Hippocampal formation (tissue), 2 donors: ENCODE data around the gene CTNNA3.

Experiments
- DNase-seq, 2 donors: peaks; one replicate each; lab custom pipeline; 2025; lab: John Stamatoyannopoulos, UW

CTNNA3 gene

GRCh38 chr10:66098595-66099480 is 1597.2 kb downstream of the CTNNA3 start:
- DNase-seq, result no peak

- no peak for DNase-seq
Measured at GRCh38 chr10:66095610-66096009, 1600.4 kb downstream of the CTNNA3 start.

DNA sequence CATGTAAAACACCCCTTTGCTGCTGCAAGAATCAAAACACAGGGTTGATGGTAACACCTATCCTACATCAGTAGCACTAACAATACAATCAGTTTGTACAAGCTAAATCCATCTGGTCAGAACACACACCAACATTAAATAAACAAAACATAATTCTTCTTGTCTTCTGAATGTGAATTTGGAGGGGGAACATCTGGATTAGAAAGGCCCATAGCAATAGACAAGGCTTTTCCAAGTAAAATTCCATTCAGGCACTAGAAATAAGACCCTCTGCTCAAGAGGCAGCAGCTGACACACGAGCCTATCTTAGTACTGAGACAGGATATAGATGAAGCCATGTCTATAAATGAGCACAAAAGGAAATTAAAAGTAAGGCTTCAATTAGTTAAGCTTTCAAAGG is 1610.1 kb downstream of the CTNNA3 start:
- no peak for DNase-seq

DNA sequence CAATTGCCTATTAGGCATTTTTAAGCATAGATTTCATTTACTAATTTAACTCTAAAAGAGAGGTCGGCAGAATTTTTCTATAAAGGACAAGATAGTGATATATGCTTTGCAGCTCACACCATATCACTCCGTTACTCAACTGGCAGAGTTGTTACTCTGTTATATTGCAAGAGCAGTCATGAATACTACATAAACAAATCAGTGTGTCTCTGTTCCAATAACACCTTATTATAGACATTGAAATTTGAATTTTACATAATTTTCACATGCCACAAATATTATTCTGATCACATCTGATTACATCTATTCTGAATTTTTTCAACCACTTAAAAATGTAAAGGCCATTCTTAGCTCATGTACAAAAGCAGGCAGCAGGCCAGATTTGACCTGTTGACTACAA is 1624.1 kb downstream of the CTNNA3 start:
- DNase-seq, result no peak

DNA sequence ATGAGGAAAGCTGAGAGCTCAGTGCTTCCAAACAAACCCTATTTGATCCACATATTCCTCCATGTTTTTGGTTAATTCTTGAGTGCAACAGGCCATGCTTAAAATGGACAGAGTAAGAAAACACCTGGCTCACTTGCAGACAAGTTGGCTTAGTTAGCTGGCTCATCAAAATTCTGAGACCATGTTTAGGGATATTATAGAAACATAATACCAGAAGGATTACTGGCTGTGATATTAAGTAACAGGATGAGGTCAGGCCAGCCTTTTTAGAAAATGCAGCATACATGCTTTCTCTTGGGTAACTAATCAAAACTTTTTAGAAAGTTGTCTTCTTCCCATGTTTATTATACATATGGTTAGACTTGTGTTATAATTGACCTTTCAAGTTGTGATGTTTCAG is 1637.4 kb downstream of the CTNNA3 start:
- no peak for DNase-seq

DNA sequence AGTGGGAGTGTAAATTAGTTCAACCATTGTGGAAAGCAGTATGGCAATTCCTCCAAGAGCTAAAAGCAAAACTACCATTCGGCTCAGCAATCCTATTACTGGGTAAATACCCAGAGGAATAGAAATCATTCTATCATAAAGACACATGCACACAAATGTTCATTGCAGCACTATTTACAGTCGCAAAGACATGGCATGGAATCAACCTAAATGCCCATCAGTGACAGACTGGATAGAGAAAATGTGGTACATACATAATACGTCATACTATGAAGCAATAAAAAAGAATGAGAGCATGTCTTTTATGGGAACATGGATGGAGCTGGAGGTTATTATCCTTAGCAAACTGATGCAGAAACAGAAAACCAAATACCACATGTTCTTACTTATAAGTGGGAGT is 1646.7 kb downstream of the CTNNA3 start:
- no peak for DNase-seq

DNA sequence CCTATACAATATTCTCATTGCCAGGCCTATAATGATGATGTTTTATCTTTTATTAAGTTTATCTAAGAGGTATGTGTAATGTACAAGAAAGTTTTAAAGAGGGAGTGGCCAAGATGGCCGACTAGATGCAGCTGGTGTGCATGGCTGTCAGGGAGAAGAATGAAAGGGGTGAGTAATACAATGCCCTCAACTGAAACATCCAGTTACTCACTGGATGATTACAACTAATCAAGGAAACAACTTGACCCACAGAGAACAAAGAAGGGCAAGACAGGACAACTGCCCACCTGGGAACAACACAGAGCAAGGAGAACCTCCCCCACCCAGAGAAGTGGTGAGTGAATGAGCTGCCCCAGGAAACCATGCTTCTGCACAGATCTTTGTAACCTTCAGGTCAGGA is 1650.1 kb downstream of the CTNNA3 start:
- DNase-seq, result no peak

GRCh38 chr10:66041771-66042170 is 1654.2 kb downstream of the CTNNA3 start:
- no peak for DNase-seq

DNA sequence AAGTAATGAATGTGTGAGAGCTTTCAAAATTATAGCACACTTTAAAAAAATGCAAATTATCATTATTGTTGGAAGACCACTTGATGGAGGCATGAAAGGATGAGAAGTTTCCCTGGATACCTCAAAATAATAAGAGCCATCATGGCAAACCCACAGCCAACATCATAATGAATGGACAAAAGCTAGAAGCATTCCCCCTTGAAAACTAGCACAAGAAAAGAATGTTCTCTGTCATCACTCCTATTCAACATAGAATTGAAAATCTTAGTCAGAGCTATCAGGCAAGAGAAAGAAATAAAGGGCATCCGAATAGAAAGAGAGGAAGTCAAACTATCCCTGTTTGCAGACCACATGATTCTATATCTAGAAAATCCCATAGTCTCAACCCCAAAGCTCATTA is 1657.4 kb downstream of the CTNNA3 start:
- no peak for DNase-seq

DNA sequence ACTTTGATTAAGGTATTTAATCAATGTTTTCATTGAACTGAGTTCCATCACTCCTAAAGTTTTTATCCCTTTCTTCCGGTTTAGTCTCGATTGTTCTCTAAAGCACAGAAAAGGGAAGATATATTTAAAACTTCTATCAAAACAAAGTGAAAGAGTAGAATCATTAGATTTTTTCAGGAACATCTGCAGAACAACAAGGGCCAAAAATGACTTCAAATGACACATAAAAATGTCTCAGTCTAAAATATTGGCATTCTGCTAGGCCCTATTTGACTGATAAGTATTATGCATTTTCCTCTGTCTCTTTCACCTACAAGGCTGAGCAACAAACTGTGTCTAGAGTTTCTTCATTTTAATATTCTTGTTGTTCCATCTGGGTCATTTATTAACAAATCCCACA is 1669.7 kb downstream of the CTNNA3 start:
- DNase-seq, result no peak

GRCh38 chr10:66025186-66025585 is 1670.8 kb downstream of the CTNNA3 start:
- DNase-seq, result no peak

GRCh38 chr10:66021423-66021822 is 1674.6 kb downstream of the CTNNA3 start:
- DNase-seq, result no peak

DNA sequence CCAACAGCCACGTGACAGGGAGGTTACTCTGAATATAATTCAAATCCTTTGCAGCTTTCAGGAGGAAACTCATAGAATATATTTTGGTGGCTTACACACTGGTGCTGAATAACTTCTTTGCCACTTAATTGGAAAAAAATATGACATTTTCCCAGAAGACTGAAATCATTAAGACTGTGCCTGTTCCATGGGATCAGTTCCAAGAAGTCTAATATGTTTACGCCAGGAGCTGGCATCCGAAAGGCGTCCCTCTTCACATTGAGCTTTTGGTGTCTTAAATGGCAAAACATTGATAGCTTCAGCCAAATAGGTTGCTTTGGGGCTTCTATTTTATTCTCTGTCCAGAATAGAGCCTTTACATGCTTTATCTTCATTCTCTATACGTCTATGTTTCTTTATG is 1687.8 kb downstream of the CTNNA3 start:
- no peak for DNase-seq

DNA sequence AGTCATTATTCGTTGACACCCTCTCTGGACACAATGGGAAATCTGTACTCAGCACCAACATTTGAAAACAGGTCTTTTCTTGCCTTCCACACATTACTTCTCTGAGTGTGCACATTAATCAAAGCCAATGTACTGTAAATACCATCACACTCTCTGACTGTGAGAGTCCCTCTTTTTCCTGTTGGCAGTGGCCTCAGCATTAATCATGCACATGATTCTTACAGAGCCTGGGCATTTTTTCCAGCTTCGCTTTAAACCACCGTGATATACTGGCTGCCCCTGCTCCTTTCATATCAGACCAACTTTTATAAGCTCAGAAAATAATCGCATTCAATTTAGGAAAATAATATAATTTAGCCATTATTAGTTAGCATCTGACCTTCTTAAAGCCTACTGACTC is 1689.6 kb downstream of the CTNNA3 start:
- no peak for DNase-seq

DNA sequence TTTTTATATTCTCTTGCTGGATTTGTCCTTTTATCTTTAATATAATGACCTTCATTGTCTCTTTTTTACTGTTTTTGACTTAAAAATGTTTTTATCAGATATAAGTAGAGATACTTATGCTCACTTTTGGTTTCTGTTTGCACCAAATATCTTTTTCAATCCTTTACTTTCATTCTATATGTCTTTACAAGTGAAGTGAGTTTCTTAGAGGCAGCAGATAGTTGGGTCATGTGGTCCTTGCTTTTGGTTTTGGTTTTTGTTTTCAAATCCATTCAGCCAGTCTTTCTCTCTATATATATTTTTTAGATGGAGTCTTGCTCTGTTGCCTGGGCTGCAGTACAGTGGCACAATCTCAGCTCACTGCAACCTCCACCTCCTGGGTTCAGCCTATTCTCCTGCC is 1702.5 kb downstream of the CTNNA3 start:
- DNase-seq, result no peak

DNA sequence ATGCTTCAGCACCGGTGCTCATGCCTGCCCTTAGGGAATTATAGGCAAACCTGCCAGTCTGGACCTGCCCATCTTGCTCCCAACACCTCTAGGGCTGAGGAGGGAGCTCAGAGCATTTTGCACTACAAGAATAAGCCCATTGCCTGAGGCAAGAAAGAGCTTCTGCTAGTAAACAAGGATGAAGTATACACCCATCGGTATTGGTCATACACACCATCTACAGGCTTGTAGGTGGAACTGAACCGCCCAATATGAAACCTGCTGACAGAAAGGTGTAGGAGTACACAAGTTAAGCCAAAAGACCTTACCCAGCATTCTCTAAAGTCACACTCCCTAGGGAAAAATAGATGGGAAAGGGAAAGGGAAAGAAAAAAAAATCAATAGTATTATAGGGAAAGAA is 1727.1 kb downstream of the CTNNA3 start:
- DNase-seq, result no peak

DNA sequence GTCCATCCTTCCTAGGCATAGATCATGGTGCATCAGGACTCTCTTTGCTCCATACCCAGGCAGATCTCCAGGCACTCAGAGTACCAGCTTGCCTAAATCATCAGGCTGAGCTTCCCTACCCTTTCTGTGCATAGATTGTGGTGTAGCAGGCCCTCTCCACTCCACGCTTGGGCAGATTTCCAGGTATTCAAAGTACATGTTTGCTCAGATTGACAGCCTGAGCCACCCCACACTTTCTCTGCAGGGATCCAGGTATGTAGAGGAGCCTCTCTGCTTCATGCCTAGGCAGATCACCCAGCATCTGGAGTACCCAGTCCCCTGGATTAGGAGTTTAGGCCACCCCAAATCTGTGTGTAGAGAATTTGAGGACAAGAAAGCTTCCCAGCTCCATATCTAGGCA is 1727.6 kb downstream of the CTNNA3 start:
- DNase-seq, result no peak

DNA sequence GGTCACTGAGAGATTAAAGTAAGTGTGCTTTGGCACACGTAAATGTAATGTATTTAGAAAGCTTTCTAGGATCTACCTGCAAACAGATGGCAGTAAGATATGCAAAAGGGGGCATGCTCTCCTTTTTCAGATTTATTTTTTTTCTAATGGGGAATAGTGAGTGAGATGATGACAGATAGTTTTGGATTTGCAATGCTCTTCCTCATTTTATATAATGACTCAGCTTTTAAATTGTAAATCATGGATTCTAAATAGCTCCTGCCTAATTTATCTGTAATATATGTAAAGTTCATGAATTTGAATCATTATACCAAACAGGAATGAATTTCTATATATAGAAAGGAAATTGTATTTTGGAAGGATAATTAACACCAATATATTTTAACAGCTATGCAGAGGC is 1731.8 kb downstream of the CTNNA3 start:
- no peak for DNase-seq

- no peak for DNase-seq
Measured at GRCh38 chr10:65952086-65952485, 1743.9 kb downstream of the CTNNA3 start.

- no peak for DNase-seq
Measured at GRCh38 chr10:65950075-65950474, 1745.9 kb downstream of the CTNNA3 start.

DNA sequence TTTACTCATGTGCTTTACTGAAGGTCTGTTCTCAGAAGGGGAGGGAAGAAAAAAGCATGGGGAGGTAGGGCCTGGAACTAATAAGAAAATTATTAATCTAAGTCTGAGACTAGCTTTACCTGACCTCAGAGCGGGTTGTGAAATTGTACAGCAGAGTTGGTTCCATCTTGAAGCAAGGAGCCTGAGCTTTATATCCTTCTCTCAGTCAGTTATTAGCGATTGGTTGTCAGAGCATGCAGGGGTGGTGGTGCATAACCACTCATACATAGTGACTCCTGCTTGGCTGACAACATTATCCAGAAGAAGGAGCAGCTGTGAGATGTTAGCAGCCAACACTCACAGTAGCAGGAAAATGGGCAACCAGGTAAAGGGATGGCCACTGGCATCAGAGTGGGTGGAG is 1746.5 kb downstream of the CTNNA3 start:
- DNase-seq, result no peak

DNA sequence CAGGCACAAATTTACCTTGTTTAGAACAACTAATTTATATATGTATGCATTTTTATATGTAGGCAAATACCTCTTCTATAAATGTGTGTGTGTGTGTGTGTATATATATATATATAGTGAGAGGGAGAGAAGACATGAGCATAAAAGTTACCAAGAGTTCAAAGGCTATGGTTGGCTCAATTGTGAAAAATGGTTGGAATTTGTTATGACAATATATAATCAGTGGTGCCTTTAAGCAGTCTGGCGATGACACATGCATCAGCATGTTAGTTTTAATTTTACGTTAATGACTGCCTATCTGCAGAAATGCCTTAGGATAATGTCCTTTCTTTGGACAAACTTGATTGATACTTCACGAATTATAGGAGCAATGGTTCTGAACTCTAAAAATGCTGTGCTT is 1750.9 kb downstream of the CTNNA3 start:
- no peak for DNase-seq

DNA sequence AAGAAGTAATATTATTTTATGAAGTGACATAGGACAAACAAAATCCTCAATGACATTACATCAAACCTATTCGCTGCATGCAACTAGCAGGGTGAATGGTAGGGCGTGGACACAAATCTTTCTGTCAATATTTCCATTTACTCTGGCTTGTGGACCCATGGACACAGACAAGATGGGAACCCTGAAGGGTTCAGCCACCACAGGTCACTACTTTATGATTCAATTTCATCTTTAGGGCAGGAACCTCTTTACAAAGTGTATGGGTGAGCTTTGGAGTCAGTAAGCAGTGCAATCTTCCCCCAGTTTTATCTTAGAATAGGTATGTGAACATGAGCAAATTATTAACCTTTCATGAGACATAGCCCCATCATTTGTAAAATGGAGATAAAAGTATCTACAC is 1752.5 kb downstream of the CTNNA3 start:
- no peak for DNase-seq
